ENCODE data around the gene PPP2R5D. TPM values are rescaled to one million over a fixed set of nuclear protein-coding genes. Genes with fewer than 3 reads are reported as not detected.

The PPP2R5D gene
- total and polyA plus RNA-seq, 9 of the 15 experiments (the other 6 are each of a cell fraction or from before 2014, with no cell fraction given), result 1.3 to 96.1 (median 38.4) TPM

GRCh38 chr6:43013097-43013842 lies 28.9 kb downstream of the PPP2R5D start (continued):
- TF ChIP-seq TCF7L2 (IDR thresholded peaks at IDR 0.05; ENCODE audit: low read depth, low read length) (0 out of 2 replicates have a peak, but pooled peaks have one; percentile 14), NFIC (IDR thresholded peaks at IDR 0.05) (peak; percentile 45), ELK1 (CRISPR knock-in tag; IDR thresholded peaks at IDR 0.05) (no peak), MCM3 (IDR thresholded peaks at IDR 0.05) (no peak), ARID1B (IDR thresholded peaks at IDR 0.05) (peak; percentile 47; the same call in 1 of the 2 replicates), LARP7 (IDR thresholded peaks at IDR 0.05) (peak; percentile 74; the same call in 1 of the 2 replicates), ZNF696 (CRISPR knock-in tag; conservative IDR thresholded peaks at IDR 0.05) (no peak), ZFP30 (CRISPR knock-in tag; IDR thresholded peaks at IDR 0.05; ENCODE audit: borderline replicate concordance) (no peak), MTF1 (CRISPR knock-in tag; IDR thresholded peaks at IDR 0.05; ENCODE audit: borderline replicate concordance) (no peak), TRIM25 (IDR thresholded peaks at IDR 0.05; ENCODE audit: borderline replicate concordance) (no peak; the same call in 1 of the 2 replicates), EHMT2 (IDR thresholded peaks at IDR 0.05) (no peak), ZBED1 (IDR thresholded peaks at IDR 0.05) (no peak), PREB (CRISPR knock-in tag; IDR thresholded peaks at IDR 0.05) (no peak), POLR2H (tag; IDR thresholded peaks at IDR 0.05; ENCODE audit: low read depth) (no peak), FOXP4 (CRISPR knock-in tag; IDR thresholded peaks at IDR 0.05; ENCODE audit: borderline replicate concordance) (0 out of 2 replicates have a peak, but pooled peaks have one; percentile 48), KDM5B (IDR thresholded peaks at IDR 0.05; ENCODE audit: insufficient replicate concordance, low read depth, low read length) (no peak), ZMIZ1 (IDR thresholded peaks at IDR 0.05; ENCODE audit: low read depth in 2 of 2, low read length in 2 of 2) (peak in 1 of 2 experiments; percentile 7; a peak in 1 of 4 replicates), HDGF (IDR thresholded peaks at IDR 0.05) (no peak)

Measured in K562 (cell line).